Measurements from ENCODE around the gene TPK1. TPM values are rescaled to one million over a fixed set of nuclear protein-coding genes. Genes with fewer than 3 reads are reported as not detected.

TPK1 gene
- polyA plus RNA-seq, 1 donor from 2014 or later = 3.5 TPM

GRCh38 chr7:144819566-144819965 is 16.3 kb downstream of the TPK1 start:
- Histone ChIP-seq H4K20me1 (ENCODE audit: insufficient read depth) (no peaks in the 10 kb centered on the region), H3K36me3 (ENCODE audit: insufficient read depth, low read length) (no peaks in the 10 kb centered on the region), H3K9me2 (ENCODE audit: insufficient read depth, low read length) (no peaks in the 10 kb centered on the region), H3K27ac (ENCODE audit: low read length) (no peak overlapping the region), H3K9me3 (ENCODE audit: low read length) (no peaks in the 10 kb centered on the region), H3K4me3 (ENCODE audit: low read length) (no peak overlapping the region), H3K4me2 (ENCODE audit: low read length) (no peak overlapping the region), H3K27me3 (ENCODE audit: insufficient read depth, low read depth, low read length) (no peaks in the 10 kb centered on the region), H2AFZ (ENCODE audit: low read depth, low read length) (no peak overlapping the region), H3K79me2 (replicated peaks; ENCODE audit: insufficient read depth, low read length) (no peaks in the 10 kb centered on the region), H3K9ac (ENCODE audit: low read length) (no peak overlapping the region), H3F3A (ENCODE audit: insufficient read depth, low read length, poor library complexity, severe bottlenecking) (no peaks in the 10 kb centered on the region)
- TF ChIP-seq REST (IDR thresholded peaks at IDR 0.05; ENCODE audit: borderline replicate concordance) (no peak), SMC3 (conservative IDR thresholded peaks at IDR 0.05; ENCODE audit: poor library complexity) (no peak), POLR2AphosphoS5 (IDR thresholded peaks at IDR 0.05) (no peak), TAF1 (IDR thresholded peaks at IDR 0.05; ENCODE audit: low read depth) (no peak)

GRCh38 chr7:144818511-144818910 is 17.3 kb downstream of the TPK1 start:
- TF ChIP-seq EP300 (conservative IDR thresholded peaks at IDR 0.05; ENCODE audit: poor library complexity, severe bottlenecking) = no peak
- TF ChIP-seq TAF1 (IDR thresholded peaks at IDR 0.05; ENCODE audit: low read depth) = no peak
- TF ChIP-seq SMC3 (conservative IDR thresholded peaks at IDR 0.05; ENCODE audit: poor library complexity) = no peak
- no peak for TF ChIP-seq POLR2AphosphoS5 (IDR thresholded peaks at IDR 0.05)
- no peak for TF ChIP-seq MXI1 (conservative IDR thresholded peaks at IDR 0.05; ENCODE audit: poor library complexity, severe bottlenecking)
- no peak for TF ChIP-seq EZH2 (IDR thresholded peaks at IDR 0.05; ENCODE audit: borderline replicate concordance, insufficient read depth, low read length, poor library complexity, severe bottlenecking)
- no peak for TF ChIP-seq REST (IDR thresholded peaks at IDR 0.05; ENCODE audit: borderline replicate concordance)
- no peak for TF ChIP-seq CTCF (IDR thresholded peaks at IDR 0.05; ENCODE audit: poor library complexity, severe bottlenecking)
- TF ChIP-seq RAD21 (conservative IDR thresholded peaks at IDR 0.05) = no peak
- Histone ChIP-seq H4K20me1 (ENCODE audit: insufficient read depth) (no peaks in the 10 kb centered on the region), H3K4me2 (ENCODE audit: low read length) (no peak overlapping the region), H2AFZ (ENCODE audit: low read depth, low read length) (no peak overlapping the region), H3F3A (ENCODE audit: insufficient read depth, low read length, poor library complexity, severe bottlenecking) (no peaks in the 10 kb centered on the region), H3K4me3 (ENCODE audit: low read length) (no peak overlapping the region), H3K9me3 (ENCODE audit: low read length) (no peaks in the 10 kb centered on the region), H3K27ac (ENCODE audit: low read length) (no peak overlapping the region), H3K36me3 (ENCODE audit: insufficient read depth, low read length) (no peaks in the 10 kb centered on the region), H3K9me2 (ENCODE audit: insufficient read depth, low read length) (no peaks in the 10 kb centered on the region), H3K27me3 (ENCODE audit: insufficient read depth, low read depth, low read length) (no peaks in the 10 kb centered on the region), H3K9ac (ENCODE audit: low read length) (no peak overlapping the region), H3K79me2 (replicated peaks; ENCODE audit: insufficient read depth, low read length) (no peaks in the 10 kb centered on the region)
